ENCODE results near the gene ZNF735.
"Not testable (repeated sequence)": the region's sequence is repeated elsewhere in the genome, so short reads cannot be mapped to it uniquely, and the experiment has no call there.

ZNF735 gene

DNA sequence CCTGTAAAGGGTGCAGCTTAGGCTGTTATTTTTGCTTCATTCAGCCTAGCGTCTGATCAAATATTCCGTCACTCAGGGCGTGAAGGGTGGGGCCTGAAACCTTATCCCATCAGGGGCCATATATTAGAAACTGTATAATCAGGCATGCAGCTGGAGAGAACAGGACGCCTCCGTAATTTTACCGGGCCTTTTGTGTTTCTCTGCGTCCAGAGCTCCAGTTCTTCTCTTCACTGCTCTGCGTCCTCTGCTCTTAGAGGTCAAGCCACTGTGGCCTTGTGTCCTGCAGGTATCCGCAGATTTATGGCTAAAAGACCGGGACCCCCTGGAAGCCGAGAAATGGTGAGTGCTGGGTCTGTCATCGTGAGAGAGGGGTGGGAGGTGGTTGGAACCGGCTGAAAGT, at the start of gene ZNF735:
ZNF735 (plus strand) TSS at position 301 of the 400 bp plus-strand sequence; CDS start at position 301, 0 bp downstream.
- no peak for DNase-seq

DNA sequence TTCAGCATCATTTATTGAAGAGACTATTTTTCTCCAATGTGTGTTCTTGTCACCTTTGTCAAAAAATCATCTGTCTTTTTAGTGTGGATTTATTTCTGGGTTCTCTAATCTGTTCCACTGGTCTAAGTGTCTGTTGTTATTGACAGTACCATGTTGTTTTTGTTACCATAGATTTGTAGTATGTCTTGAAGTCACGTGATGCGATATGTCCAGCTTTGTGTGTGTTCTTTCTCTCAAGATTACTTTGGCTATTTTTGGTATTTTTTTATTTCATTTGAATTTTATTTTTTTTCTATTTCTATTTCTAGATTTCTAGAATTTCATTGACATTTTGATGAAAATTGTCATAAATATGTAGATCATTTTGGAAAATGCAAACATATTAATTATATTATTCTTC, 36.0 kb upstream of the ZNF735 start:
- DNase-seq, result not testable (repeated sequence)

DNA sequence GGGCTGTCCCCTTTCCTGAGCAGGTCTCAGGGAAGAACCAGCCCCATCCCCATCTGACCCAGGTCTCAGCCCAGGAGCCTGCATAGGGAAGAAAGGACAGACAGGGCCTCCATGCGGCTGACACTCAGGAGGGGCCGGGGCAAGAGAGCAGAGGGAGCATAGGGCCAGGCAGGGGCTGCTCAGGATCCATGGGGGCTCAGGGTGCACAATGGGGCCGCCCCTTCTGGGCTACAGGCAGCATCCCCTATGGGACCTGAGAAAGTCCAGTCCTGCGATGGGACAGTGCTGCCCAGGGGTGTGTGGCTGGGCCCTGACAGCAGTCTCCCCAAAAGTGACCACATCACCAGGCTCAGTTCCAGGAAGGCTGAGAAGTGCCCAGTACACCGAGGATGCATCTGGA, 32.7 kb upstream of the ZNF735 start:
- no peak for DNase-seq

DNA sequence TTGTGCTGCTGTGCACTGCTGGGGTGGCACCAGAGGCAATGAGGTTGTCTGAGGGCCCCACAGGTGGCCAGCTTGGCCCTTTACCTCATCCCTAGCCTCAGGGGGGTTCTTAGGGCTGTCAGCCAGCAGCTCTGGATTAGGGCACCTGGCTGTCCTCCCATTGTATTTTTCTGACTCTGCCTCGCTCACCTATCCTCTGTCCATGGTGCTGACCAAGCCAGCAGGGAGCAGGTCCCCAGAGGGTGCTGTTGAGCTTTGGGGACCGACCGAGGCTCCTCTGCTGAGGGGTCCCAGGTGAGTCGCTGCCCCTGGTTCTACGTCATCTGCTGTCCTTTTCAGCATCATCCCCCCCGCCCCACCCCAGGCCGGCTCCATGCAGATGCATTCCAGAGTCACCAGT, 32.1 kb upstream of the ZNF735 start:
- DNase-seq, result no peak

DNA sequence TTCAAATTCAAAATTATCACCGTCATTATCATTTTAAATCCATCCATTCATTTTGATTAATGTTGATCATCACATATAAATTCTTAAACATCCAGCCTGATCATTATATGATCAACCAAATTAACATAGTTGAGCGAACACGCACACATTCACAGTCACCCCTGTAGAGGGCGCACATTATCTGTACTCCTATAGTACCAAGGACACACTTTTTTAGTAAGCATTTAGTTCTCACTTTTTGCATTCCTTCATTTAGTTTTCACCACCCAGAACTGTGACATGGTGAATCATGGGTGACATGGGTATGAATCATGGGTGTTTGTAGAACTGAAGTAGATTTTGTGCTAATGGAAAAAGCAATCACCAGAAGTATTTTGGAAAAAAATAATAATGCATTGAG, 26.0 kb upstream of the ZNF735 start:
- no peak for DNase-seq

DNA sequence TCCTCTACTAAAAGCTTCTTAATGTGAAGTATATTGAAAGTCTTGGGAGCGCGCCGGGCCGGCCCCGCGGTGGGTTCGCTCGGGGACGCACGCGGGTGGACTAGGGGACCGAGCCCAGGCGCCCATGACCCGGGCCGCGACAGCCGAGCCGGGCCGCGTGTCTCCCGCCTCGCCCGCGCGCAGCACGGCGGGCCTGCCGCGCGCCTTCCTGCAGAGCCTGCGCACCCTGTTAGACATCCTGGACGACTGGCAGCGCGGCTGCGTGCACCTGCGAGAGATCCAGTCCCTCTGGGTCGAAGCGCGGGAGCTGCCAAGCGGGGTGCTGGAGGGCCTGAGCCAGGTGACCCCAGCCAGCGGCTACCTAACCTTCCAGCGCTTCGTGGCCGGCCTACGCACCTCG, 25.4 kb upstream of the ZNF735 start:
- no peak for DNase-seq

DNA sequence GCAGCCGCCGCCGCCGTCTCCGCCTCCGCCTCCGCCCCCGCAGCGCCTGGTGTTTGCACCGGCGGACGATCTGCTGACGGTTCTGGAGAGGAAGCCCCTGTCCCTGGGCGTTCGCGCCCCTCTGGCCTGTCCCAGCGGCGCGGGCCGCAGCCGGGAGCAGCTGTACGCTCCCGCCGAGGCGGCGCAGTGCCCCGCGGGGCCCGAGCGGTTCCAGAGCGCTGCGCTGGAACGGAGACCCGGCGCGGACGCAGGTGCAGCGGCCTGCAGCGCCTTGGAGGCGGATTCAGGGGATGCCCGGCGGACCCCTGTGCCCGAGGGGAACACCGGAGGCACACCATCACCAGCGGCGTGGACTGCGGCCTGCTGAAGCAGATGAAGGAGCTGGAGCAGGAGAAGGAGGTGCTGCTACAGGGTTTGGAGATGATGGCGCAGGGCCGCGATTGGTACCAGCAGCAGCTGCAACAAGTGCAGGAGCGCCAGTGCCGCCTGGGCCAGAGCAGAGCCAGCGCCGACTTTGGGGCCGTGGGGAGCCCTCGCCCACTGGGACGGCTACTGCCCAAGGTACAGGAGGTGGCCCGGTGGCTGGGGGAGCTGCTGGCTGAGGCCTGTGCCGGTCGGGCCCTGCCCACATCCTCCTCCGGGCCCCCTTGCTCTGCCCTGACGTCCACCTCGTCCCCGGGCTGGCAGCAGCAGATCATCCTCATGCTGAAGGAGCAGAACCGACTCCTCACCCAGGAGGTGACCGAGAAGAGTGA, 24.8 kb upstream of the ZNF735 start:
- no peak for DNase-seq

DNA sequence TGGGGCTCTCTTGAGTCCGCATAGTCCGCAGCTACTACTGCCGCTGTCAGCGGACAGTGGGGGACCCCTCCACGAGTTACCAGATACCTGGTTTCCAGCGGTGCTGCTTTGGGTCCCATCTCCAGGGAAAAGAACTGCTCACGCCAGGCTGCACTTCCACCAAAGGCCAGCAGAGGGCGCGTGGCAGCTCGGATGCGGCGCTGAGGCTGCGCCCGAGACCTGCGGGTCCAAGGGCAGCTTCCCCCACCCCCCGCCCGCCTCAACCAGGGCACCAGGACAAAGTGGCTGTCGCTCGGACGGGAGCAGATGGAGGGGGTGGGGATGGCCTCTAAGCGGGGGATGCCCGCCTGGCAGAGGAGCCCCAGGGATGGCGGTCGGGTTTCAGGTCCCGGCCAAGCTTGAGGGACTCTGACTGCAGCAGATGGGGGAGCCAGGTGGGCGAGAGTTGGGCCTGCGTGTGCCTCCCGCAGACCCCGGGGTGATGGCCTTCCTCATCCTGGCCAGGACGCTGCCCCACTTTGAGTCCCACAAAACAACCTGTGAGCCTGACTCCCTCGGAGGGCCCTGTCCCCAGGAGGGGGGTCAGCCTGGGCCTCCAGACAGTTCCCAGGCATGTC, 23.8 kb upstream of the ZNF735 start:
- DNase-seq, result no peak

DNA sequence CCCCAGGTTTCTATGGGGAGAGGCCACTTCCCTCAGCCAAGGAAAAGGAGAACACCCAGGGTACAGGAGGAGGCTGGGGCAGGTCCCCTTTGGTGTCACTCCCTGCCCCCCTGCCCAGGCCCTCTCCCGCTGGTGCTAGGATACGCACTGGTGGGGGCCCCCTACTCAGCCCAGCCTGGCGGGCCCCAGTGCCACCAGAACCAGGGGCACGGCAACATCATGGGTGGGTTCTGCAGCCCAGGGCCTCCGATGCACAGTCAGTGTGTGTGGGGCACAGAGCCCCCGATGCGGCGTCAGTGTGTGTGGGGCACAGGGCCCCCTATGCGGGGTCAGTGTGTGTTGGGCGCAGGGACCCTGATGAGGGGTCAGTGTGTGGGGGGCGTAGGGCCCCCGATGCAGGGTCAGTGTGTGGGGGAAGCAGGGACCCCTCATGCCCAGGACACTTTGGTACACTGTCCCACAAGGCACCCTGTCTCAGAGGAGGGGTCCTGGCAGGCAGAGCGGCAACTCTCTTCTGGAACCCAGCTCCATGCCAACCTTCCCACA, 23.1 kb upstream of the ZNF735 start:
- DNase-seq, result no peak

DNA sequence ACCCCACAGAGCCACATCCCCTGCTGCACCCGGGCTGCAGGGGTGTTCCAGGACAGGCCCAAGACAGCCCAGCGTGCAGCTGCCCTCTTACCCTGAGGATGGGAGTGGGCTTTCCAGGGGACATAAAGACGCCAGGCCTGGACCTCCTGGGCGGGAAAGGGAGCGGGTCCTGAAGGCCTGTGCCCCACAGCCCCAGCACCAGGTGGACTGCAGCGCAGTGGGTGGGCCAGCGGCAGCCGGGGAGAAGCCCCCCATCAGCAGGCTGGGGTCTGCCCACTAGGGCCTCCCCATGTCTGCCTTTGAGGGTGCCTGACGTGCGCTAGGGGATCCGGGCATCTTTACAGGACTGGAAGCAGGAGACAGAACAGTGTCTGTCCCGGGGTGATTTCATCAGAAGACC, 22.6 kb upstream of the ZNF735 start:
- no peak for DNase-seq

DNA sequence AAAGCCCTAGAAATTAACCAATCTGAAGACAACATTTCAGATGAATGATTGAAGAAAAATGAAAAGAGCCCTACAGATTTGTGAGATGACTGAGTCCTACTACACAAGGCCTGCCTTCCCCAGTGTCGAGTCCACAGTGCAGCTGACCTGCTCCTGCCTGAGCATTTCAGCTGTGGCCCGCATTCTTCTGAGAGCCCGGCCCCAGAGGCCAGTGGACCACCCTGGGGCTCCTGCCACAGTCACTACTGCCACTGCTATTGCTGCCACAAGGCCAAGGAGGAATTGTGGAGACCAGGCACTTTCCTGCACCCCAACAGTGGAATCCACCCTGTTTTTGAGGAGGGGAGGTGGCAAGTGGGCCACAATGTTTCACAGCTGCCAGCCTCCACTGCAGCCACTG, 19.6 kb upstream of the ZNF735 start:
- DNase-seq, result no peak

DNA sequence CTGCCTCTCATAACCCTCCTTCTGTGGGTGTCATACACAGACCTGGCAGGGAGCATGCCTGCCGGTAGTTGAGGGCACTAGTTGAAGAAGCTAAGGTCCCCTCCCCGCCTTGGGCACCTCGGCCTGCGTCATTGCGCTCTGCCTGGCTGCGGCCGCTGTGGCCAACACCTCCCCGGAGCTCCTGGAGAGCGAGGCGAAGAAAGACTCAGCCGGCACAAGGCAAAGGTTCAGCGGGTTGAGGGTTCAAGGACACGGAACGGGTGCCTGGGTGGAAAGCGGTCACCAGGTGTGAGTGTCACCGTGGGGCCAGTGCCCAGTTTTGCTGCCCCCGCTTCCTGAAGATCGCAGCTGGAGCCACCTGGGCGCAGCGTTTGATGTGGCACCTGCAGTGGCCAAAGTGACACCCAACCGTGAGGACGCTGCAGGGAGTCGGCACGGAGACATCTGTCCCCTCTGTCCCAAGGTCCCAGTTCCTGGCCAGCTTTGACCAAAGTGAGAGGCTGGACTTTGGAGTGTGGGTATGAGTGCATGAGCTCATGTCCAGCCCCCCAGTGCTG, 14.8 kb upstream of the ZNF735 start:
- no peak for DNase-seq

DNA sequence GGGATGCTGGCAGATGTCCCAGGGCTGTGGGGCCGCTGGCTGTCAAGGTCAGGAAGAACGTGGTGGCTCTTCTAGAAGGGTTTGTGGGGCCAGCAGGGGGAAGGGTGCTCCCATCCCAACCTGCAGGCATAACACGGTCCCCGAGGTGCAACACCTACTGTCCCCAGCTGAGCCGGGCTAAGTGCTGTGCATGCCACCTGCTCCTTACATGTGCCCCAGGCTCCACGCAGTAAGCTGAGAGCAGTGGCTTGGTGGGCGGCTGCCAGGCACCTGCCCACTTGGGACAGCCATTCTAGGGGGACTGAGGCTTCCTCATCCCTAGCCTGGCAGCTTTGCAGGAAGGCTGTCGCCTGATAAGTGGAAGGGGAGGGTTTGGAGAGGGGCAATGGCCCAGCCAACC, 14.2 kb upstream of the ZNF735 start:
- no peak for DNase-seq

DNA sequence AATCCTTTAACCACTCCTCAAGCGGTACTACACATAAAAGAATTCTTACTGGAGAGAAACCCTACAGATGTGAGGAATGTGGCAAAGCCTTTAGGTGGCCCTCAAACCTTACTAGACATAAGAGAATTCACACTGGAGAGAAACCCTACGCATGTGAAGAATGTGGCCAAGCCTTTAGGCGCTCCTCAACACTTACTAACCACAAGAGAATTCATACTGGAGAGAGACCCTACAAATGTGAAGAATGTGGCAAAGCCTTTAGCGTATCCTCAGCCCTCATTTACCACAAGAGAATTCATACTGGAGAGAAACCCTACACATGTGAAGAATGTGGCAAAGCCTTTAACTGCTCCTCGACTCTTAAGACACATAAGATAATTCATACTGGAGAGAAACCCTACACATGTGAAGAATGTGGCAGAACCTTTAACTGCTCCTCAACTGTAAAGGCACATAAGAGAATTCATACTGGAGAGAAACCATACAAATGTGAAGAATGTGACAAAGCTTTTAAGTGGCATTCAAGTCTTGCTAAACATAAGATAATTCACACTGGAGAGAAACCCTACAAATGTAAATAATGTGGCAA, 12.8 kb downstream of the ZNF735 start:
- DNase-seq, result not testable (repeated sequence)

DNA sequence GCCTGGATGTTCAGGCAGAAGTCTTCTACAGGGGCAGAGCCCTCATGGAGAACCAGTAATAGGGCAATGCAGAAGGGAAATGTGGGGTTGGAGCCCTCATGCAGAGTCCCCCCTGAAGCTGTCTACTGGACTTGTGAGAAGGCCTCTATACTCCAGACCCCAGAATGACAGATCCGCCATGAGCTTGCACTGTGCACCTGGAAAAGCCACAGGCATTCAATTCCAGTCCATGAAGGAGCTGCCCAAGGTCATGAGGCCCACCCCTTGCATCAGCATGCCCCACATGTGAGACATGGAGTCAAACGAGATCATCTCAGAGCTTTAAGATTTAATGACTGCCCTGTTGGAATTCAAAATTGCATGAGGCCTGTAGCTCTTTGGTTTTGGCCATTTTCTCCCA, 16.4 kb downstream of the ZNF735 start:
- DNase-seq, result no peak

DNA sequence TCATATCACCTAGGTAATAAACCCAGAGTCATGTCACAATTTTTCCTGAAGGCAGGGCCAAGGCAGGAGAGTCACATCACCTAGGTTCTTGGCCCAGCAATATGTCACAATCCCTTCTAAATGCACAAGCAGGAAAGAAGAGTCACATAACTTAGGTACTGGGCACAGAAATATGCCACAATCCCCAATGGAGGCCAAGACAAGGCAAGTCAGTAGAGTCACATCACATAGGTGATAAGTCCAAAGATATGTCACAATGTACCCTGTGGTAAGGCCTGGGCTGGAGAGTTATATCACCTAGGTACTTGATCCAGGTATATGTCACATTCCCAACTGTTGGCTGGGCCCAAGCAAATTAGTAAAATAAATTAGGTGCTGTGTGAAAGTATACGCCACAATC, 21.2 kb downstream of the ZNF735 start, which contains the start of gene ZNF679:
ZNF679 (plus strand) TSS at position 301 of the 400 bp plus-strand sequence. CDS start 20,644 bp downstream, outside the sequence.
- DNase-seq, result not testable (repeated sequence)

DNA sequence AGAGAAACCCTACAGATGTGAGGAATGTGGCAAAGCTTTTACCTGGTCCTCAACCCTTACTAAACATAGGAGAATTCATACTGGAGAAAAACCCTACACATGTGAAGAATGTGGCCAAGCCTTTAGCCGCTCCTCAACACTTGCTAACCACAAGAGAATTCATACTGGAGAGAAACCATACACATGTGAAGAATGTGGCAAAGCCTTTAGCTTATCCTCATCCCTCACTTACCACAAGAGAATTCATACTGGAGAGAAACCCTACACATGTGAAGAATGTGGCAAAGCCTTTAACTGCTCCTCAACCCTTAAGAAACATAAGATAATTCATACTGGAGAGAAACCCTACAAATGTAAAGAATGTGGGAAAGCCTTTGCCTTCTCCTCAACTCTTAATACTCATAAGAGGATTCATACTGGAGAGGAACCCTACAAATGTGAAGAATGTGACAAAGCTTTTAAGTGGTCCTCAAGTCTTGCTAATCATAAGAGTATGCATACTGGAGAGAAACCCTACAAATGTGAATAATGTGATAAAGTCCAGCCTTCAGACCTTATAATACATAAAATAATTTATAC, 59.4 kb downstream of the ZNF735 start:
- DNase-seq, result no peak

Data from DMS79 treated with DMSO at 0.1 percent for 48 hours (cell line).